Mammary epithelial cell (primary cell): ENCODE results near the gene DTNB.

Experiments used
- EZH2 ChIP-seq: IDR thresholded peaks from 2 replicates; pipeline ENCODE4 v1.6.1; 2012; ENCODE audit warnings: low read length, inconsistent platforms, borderline replicate concordance
- TF ChIP-seq, protein P1 (sequence below), 2 donors: IDR thresholded peaks in 1 of 2; conservative IDR thresholded peaks in 1 of 2; 2 replicates each; pipeline ENCODE4 v1.5.1; 2011 to 2012; ENCODE audit warnings: inconsistent platforms in 2 of 2, low read length in 2 of 2, mild to moderate bottlenecking in 2 of 2, control low read depth in 1 of 2, low read depth in 1 of 2; ENCODE audit not compliant: insufficient read depth in 1 of 2; ENCODE audit errors: extremely low read depth in 1 of 2

DNA sequence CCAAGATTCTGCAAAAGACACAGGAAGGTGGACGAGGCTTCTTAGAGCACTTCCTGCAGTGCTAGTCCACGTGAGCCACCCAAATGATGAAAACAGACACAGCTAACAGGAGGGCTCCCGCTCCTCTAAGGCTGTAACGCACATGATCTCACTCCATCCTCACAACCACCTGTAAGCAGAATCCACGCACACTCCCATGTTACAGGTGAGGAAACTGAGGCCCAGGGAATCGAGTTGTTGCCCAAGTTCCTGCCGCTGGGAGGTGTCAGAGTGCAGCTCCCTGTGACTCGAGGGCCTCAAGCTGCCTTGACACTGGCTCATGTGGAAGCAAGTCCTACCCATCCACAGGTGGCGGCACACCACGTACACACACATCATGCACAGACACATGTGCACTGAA lies 336.1 kb downstream of the DTNB start:
- TF ChIP-seq, protein P1, sequence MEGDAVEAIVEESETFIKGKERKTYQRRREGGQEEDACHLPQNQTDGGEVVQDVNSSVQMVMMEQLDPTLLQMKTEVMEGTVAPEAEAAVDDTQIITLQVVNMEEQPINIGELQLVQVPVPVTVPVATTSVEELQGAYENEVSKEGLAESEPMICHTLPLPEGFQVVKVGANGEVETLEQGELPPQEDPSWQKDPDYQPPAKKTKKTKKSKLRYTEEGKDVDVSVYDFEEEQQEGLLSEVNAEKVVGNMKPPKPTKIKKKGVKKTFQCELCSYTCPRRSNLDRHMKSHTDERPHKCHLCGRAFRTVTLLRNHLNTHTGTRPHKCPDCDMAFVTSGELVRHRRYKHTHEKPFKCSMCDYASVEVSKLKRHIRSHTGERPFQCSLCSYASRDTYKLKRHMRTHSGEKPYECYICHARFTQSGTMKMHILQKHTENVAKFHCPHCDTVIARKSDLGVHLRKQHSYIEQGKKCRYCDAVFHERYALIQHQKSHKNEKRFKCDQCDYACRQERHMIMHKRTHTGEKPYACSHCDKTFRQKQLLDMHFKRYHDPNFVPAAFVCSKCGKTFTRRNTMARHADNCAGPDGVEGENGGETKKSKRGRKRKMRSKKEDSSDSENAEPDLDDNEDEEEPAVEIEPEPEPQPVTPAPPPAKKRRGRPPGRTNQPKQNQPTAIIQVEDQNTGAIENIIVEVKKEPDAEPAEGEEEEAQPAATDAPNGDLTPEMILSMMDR (conservative IDR thresholded peaks at IDR 0.05 in 1 of 2, IDR thresholded peaks at IDR 0.05 in 1 of 2; ENCODE audit: extremely low read depth in 1 of 2, insufficient read depth in 1 of 2, low read depth in 1 of 2, low read length in 2 of 2), result no peak
- TF ChIP-seq EZH2, result no peak
